ENCODE results near the gene ME3.

ME3 gene

GRCh38 chr11:86606836-86607481 lies 65.5 kb downstream of the ME3 start:
- H3K4me3 ChIP-seq (ENCODE audit: low read length), result no peak overlapping the region
- TF ChIP-seq ZNF274 (IDR thresholded peaks at IDR 0.05; ENCODE audit: low read depth, low read length), result no peak

DNA sequence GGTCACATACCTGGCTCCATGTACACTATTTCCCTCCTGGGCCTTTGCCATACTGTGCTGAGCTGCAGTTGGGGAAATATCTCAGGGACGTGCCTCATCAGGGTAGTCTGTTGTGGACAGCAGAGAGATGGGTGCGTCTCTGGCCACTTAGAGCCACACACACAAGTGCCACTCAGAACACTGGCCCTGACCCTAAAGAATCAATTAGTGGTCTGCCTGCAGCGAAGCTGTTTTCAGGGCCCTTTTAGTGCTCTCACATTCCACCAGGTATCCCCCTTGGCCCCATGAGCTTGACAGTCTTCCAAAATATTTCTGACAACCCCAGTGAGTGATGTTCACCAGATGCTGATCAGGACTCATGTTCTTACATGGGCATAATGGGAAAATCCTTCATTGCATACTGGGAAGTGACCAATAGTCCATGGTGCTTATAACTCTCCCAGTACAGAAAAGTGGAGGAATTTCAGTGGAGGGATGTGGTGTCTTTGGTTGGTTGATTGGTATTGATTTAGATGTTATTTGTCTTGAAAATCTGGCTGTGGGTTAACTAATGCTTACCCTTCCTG lies 66.1 kb downstream of the ME3 start:
- no peak overlapping the region for H3K4me3 ChIP-seq (ENCODE audit: low read length)
- no peak for TF ChIP-seq ZNF274 (IDR thresholded peaks at IDR 0.05; ENCODE audit: low read depth, low read length)

DNA sequence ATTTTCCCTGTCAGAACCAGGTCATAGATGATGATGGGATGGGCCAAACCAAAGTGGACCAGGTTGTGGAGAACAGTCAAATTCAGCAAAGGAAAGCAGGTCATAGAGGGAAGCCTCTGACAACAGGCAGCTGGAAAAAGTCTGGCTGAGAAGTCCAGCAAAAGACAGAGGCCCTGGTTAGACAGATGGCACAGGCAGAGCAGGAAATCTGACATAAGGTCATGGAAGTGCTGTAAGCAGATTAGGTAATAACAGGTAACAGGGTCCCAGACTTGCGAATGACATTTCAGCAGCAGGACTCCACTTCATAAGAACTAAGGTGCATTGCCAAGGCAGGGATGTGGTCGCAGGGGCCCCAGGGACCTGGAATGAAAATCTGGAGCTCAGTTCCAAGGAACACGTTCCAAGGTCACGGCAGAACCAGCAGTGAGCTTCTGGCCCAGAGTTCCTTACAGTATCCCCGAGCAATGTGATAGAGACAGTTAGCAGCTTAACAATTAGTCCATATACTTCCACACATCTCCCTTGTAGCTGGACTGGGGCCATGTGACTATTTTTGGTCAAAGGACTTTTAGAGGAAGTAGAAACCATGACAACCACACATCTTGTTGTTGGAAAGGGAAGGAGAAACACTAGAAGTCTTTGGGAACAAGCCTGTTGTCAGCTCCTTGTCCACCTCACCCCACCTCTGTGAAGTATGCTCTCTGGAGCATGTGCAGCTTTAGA lies 75.4 kb downstream of the ME3 start:
- no peak overlapping the region for H3K4me3 ChIP-seq (ENCODE audit: low read length)
- TF ChIP-seq ZNF274 (IDR thresholded peaks at IDR 0.05; ENCODE audit: low read depth, low read length), result no peak

DNA sequence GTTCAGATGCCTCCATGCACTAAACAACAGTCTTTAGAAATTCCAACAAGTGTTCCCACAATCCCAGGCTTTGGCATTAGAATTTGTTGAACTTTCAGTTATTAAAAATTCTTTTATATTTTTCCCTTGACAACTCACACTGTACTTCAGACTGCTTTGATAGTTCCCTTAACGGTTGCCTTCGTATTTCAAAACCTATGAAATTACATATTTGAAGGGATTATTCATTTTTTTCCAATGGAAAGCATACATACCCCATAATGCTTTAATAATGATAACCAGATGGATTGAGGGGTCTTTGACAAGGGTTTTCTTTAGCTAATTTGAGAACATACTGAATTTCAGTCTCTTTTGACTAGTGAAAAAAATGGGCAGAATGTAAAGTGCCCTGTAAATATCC lies 76.5 kb downstream of the ME3 start:
- no peak for TF ChIP-seq ZNF274 (IDR thresholded peaks at IDR 0.05; ENCODE audit: low read depth, low read length)
- no peak overlapping the region for H3K4me3 ChIP-seq (ENCODE audit: low read length)

- TF ChIP-seq ZNF274 (IDR thresholded peaks at IDR 0.05; ENCODE audit: low read depth, low read length), result no peak
These were observed 77.0 kb downstream of the ME3 start for GRCh38 chr11:86595451-86595850.

DNA sequence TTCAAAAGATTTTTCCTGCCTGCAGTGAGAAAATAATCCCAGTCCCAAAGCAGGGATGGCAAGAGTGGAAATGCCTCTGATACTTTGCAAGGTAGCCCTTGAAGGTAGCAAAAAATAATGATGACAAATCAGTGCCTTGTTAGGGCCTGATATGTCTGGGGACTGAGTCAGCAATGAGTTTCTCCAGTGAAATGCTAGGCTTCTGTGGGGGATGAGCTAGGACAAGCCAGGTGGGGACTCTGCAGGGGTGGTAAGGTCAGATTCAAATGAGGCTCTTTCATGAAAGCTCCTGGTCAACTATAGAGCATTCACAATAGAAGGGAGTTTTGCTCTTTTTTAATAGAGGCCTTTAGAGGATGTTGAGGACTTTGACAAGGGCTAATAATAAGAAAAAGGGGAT lies 77.7 kb downstream of the ME3 start:
- no peak for TF ChIP-seq ZNF274 (IDR thresholded peaks at IDR 0.05; ENCODE audit: low read depth, low read length)

More at GRCh38 chr11:86595451-86595850, 77.0 kb downstream of the ME3 start:
- H3K4me3 ChIP-seq (ENCODE audit: low read length), result no peak overlapping the region

GRCh38 chr11:86593833-86594232 lies 78.6 kb downstream of the ME3 start:
- TF ChIP-seq ZNF274 (IDR thresholded peaks at IDR 0.05; ENCODE audit: low read depth, low read length), result no peak
- H3K4me3 ChIP-seq (ENCODE audit: low read length), result no peak overlapping the region

More for the DNA sequence above, 77.7 kb downstream of the ME3 start:
- no peak overlapping the region for H3K4me3 ChIP-seq (ENCODE audit: low read length)

DNA sequence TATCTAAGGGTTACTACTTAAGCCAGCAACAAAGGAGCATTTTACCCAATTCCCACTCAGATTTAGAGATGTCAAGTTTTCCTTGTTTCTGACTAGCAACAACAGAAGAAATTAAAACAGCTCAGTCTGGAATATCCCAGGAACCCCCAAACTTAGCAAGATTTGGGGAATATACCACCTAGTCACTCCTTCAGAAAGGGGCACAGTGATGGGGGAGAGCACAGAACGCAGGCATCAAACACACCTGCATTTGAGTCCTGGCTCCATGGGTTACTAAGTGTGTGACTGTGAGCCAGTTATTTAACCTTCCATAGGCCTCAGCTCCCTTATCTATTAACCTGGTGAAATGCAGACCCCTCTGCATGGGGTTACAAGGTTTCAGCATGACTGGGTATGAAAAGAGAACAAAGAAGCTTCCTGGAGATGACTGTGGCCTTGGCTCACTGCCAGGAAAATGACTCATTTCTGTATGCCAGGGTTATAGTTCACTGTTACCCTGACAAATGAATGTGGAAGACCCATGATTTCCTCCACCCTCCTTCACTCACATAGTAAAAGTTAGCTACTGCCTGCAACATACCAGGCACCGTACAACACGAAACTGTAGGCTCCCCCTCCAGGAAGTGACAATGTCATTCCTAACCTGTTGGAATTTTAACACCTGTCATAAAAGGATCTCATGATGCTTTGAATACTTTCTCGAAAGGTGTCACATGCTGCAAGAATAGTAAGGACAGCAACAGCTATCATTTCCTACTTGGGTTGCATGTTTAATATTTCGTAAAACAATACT lies 79.6 kb downstream of the ME3 start:
- no peak overlapping the region; the same call in 1 of the 2 replicates for H3K4me3 ChIP-seq (ENCODE audit: low read length)
- no peak for TF ChIP-seq ZNF274 (IDR thresholded peaks at IDR 0.05; ENCODE audit: low read depth, low read length)

GRCh38 chr11:86592047-86592591 lies 80.3 kb downstream of the ME3 start:
- TF ChIP-seq ZNF274 (IDR thresholded peaks at IDR 0.05; ENCODE audit: low read depth, low read length), result no peak
- H3K4me3 ChIP-seq (ENCODE audit: low read length), result no peak overlapping the region

GRCh38 chr11:86591631-86592030 lies 80.8 kb downstream of the ME3 start:
- TF ChIP-seq ZNF274 (IDR thresholded peaks at IDR 0.05; ENCODE audit: low read depth, low read length), result no peak
- H3K4me3 ChIP-seq (ENCODE audit: low read length), result no peak overlapping the region

GRCh38 chr11:86589856-86590589 lies 82.4 kb downstream of the ME3 start:
- H3K4me3 ChIP-seq (ENCODE audit: low read length), result no peak overlapping the region
- no peak for TF ChIP-seq ZNF274 (IDR thresholded peaks at IDR 0.05; ENCODE audit: low read depth, low read length)

- no peak for TF ChIP-seq ZNF274 (IDR thresholded peaks at IDR 0.05; ENCODE audit: low read depth, low read length)
- H3K4me3 ChIP-seq (ENCODE audit: low read length), result no peak overlapping the region
These were observed 83.2 kb downstream of the ME3 start for GRCh38 chr11:86589204-86589603.

DNA sequence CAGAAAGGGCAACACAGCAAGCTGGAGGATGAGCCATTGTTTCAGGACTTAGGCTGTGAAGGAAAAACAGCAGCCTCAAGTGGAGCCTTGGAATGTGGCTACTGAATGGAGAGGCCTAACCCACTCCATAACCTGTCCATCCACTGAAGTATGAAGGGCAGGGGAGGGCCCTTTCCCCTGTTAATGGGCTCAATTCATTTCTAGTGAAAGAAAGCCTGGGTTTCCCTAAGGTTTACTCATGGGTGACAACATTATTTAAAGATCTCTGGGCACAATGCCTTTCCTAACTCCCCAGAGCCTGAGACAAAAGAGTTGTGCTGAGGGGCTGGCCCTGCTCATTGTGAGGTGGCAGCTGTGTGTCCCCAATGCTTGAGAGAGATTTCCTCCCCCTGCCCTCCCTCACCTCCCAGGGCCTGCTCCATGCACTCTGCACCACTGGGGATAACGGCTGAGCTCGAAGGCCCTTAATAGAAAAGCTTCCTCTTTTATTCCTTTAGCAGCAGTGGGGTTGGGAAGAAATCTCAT lies 83.8 kb downstream of the ME3 start:
- H3K4me3 ChIP-seq (ENCODE audit: low read length), result no peak overlapping the region
- no peak for TF ChIP-seq ZNF274 (IDR thresholded peaks at IDR 0.05; ENCODE audit: low read depth, low read length)
